NK-92 treated with Interleukin-12 subunit alpha and Interleukin-12 subunit beta, amount 100 ng/mL, for 24 hours (cell line): ENCODE results near the gene UBE2H.
"Not testable (repeated sequence)": the region's sequence is repeated elsewhere in the genome, so short reads cannot be mapped to it uniquely, and the experiment has no call there.

Source experiments
- DNase-seq: peaks from one replicate; lab custom pipeline; 2025; lab: John Stamatoyannopoulos, UW

The UBE2H gene

GRCh38 chr7:129908181-129908580 lies 44.6 kb downstream of the UBE2H start:
- DNase-seq: no peak

- no peak for DNase-seq
Observed at GRCh38 chr7:129907122-129907736, 45.5 kb downstream of the UBE2H start.

- no peak for DNase-seq
Observed at GRCh38 chr7:129906700-129907099, 46.1 kb downstream of the UBE2H start.

- DNase-seq: no peak
Observed at GRCh38 chr7:129903935-129904334, 48.8 kb downstream of the UBE2H start.

GRCh38 chr7:129902788-129903422 lies 49.9 kb downstream of the UBE2H start:
- no peak for DNase-seq

- no peak for DNase-seq
Observed at GRCh38 chr7:129898502-129899160, 54.1 kb downstream of the UBE2H start.

GRCh38 chr7:129898007-129898406 lies 54.8 kb downstream of the UBE2H start:
- no peak for DNase-seq

- no peak for DNase-seq
Observed at GRCh38 chr7:129896568-129897382, 56.0 kb downstream of the UBE2H start.

- DNase-seq: not testable (repeated sequence)
Observed at GRCh38 chr7:129894184-129894583, 58.6 kb downstream of the UBE2H start.

GRCh38 chr7:129890090-129890489 lies 62.7 kb downstream of the UBE2H start:
- no peak for DNase-seq

GRCh38 chr7:129889133-129889844 lies 63.5 kb downstream of the UBE2H start:
- no peak for DNase-seq

- no peak for DNase-seq
Observed at GRCh38 chr7:129887865-129888264, 64.9 kb downstream of the UBE2H start.

- no peak for DNase-seq
Observed at GRCh38 chr7:129886818-129887186, 66.0 kb downstream of the UBE2H start.

GRCh38 chr7:129886167-129886817 lies 66.5 kb downstream of the UBE2H start:
- no peak for DNase-seq

- DNase-seq: no peak
Observed at GRCh38 chr7:129884495-129884894, 68.3 kb downstream of the UBE2H start.

GRCh38 chr7:129883151-129883550 lies 69.6 kb downstream of the UBE2H start:
- DNase-seq: no peak

GRCh38 chr7:129882531-129882930 lies 70.2 kb downstream of the UBE2H start:
- no peak for DNase-seq

- no peak for DNase-seq
Observed at GRCh38 chr7:129877146-129877792, 75.5 kb downstream of the UBE2H start.

GRCh38 chr7:129875745-129876411 lies 76.9 kb downstream of the UBE2H start:
- DNase-seq: no peak

GRCh38 chr7:129875160-129875559 lies 77.6 kb downstream of the UBE2H start:
- DNase-seq: no peak
